Hematopoietic multipotent progenitor cell treated with erythropoietin and hydrocortisone succinate and interleukin-3 and kit ligand, for 6 days (in vitro differentiated cells): Measurements from ENCODE around the gene GPR160.
"Not testable (repeated sequence)": the region's sequence is repeated elsewhere in the genome, so short reads cannot be mapped to it uniquely, and the experiment has no call there.

Experiments
- DNase-seq: peaks from one replicate; pipeline ENCODE4 v3.0.0-alpha.2; 2015

Gene GPR160, protein sequence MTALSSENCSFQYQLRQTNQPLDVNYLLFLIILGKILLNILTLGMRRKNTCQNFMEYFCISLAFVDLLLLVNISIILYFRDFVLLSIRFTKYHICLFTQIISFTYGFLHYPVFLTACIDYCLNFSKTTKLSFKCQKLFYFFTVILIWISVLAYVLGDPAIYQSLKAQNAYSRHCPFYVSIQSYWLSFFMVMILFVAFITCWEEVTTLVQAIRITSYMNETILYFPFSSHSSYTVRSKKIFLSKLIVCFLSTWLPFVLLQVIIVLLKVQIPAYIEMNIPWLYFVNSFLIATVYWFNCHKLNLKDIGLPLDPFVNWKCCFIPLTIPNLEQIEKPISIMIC

DNA sequence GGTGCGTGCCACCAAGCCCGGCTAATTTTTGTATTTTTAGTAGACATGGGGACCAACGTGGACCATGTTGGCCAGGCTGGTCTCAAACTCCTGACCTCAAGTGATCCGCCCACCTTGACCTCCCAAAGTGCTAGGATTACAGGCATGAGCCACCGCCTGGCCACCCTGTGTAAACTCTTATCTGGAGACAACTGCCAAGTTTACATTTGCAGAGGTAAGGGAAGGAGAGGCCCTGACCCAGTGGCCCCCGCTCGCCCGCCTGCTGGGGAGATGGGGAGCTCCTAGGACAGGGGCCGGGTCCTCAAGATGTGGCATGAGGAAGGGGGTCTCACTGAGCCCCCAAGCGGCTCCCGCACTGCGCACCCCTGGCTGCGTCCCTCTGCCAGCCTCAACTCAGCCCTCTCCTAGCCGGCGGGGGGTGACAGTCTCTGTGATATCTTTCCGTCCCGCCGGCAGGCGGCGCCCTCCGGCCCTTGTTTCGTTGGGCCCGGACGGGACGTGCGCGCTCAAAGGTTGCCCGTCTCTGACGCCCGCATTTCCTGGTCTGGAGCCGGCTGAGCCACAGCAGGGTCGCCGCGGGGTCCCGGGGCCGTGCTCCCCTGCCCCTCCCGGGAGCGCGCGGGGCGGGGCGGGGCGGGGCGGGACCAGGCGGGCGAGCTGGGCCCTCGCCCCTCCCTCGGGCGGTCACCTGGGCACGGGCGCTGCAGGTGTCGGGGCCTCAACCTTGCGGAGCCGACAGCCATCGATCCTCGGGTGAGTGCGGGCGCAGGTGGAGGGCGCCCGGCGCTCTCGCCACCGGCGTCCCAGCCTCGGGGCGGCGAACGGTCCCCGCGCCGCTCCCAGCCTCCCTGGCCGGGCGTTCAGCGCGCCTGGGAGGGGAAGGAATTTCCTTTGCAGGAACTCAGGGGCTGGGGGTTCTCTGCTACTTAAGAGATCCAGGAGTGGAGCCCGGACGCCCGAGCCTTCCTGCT is at the start of gene GPR160:
Gene GPR160 (plus strand): TSS at position 533 of the 971 bp plus-strand sequence. CDS start 45,978 bp downstream, outside the sequence.
- DNase-seq: peak; percentile 90

DNA sequence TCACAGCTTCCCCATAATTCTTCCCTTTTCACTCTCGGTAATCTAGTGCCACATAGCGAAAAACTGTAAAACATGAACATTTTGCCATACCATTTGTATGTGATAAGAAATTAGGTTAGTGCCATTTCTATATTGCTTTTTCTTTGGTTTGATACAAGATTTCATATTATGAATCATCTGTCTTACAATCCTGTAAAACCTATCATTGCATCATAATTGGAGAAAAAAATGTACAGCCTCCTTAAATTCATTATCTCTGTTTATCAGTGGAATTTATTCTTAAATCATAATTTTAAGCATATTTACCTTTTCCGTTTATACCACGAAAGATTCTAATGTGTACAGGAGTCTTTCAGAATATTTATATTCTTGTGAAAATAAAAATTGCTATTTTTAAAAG is 47.4 kb upstream of the GPR160 start:
- DNase-seq: no peak

DNA sequence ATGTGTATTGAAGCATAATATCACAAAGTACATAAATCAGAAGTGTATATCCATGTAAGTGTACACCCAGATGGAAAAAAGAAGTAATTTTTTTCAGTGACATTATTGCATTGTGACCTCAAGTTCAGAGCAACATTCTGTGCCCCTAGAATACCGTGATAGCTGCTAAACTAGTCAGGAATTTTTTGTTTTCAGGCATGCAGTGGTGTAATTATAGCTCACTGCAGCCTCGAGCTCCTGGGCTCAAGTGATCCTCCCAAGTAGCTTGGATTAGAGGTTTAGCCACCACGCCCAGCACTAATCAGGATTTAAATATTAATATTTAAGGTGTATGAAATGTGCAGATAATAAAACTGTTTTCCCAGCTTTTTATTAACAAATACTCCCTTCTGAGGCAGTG is 45.6 kb upstream of the GPR160 start:
- no peak for DNase-seq

DNA sequence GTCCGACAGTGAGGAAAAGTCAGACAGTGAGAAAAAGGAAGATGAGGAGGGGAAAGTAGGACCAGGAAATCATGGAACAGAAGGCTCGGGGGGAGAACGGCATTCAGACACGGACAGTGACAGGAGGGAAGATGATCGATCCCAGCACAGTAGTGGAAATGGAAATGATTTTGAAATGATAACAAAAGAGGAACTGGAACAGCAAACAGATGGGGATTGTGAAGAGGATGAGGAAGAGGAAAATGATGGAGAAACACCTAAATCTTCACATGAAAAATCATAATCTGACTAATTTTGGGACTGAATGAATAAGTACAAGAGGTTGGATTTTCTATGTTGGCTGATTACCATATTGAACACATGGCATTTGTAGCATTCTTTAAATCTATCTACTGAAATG is 45.0 kb upstream of the GPR160 start:
- DNase-seq: no peak

DNA sequence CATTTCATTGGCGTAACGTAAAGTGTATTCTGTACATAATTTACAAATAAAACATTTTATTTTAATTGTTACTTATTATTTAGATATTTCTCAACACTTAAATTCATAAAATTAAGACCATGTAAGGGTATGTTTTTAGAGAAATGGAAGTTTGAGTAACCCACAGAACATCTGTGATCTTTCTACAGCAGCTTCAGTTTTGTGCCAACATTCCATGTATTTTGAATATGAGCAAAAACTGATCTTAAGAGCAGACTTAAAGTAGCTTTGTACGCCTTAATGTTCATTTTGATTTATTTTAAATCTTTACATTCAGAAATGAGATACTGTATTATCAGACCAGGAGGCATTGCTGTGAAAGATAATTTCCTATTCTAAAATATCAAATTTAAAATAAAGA is 44.0 kb upstream of the GPR160 start:
- DNase-seq: no peak

DNA sequence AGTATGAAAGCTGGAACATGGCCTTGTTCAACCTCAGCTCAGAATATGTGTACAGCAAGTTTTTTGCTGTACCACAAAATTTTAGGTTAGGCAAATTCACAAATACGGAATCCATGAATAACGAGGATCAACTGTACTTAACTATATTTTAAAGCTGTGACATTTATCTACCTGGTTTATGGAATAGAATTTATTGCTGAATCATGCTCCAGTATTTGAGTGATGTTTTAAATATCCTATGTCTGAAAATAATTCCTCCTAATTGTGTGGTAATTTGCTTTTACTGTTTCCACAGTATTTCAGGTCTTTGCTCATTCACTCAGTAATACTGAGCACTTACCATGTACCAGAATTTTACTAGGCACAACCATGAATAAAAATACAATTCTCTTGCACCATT is 41.7 kb upstream of the GPR160 start:
- DNase-seq: no peak

DNA sequence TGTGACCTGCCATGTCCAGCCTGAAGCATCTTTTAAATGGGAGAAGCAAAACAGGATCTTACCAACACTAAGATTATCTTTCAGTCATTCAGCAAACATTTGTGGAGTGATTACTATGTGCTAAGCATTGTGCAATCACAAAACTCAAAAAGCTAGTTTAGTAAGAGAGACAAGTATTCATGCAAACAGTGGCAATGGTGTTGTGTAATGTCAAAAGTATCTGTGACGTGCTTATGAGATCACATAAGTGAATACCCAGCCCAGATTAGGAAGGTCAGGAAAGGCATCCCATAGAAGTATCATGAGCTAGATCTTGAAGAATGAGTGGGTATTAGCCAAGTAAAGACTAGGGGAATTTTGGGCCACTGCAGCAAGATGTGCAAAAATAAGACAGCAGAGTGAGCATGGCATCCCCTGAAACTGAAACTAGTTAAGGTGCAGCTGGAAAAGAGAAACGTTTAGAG is 39.1 kb upstream of the GPR160 start:
- DNase-seq: no peak

DNA sequence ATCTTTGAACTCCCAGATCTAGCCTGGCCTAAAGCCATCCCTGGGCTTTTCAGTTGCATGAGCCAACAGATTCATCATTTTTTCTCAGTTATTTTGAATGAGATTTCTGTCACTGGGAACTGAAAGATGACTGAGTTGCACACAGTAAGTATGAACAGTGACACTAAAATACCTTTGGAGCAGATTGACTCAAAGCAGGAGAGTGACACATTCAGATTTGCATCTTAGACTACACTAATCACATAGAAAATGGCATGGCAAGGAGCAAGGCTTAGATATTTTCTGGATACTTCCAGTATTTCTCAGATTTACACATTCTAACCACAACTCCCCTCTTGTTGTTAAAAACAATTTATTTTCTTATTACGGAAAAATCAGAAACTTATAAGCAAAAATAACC is 38.4 kb upstream of the GPR160 start:
- no peak for DNase-seq

DNA sequence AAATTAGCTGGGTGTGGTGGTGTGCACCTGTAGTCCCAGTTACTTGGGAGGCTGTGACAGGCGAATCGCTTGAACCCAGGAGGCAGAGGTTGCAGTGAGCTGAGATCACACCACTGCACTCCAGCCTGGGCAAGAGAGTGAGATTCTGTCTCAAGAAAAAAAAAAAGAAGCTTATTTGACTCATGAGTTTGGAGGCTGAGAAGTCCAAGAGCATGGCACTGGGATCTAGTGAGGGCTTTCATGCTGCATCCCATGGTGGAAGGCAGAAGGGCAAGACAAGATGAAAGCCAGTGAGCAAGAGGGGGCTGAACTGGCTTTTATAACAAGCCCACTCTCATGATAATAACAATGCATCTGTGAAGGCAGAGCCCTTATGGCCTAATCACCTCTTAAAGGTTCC is 37.7 kb upstream of the GPR160 start:
- DNase-seq: no peak

DNA sequence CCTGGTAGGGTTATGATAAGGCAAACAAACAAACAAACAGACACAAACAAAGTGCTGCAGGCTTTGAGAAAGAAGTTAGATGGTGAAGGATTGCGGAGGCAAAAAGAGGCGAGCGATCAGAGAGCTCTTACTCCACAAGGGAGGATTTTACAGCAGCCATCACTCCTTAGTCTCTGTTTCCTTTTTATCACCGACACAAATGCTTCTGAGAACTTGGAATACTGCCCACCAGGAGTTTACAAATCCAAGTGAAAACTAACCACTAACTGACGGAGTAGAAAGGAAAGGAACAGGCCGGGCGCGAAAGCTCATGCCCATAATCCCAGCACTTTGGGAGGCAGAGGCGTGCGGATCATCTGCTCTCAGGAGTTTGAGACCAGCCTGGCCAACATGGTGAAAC is 35.6 kb upstream of the GPR160 start:
- DNase-seq: no peak

DNA sequence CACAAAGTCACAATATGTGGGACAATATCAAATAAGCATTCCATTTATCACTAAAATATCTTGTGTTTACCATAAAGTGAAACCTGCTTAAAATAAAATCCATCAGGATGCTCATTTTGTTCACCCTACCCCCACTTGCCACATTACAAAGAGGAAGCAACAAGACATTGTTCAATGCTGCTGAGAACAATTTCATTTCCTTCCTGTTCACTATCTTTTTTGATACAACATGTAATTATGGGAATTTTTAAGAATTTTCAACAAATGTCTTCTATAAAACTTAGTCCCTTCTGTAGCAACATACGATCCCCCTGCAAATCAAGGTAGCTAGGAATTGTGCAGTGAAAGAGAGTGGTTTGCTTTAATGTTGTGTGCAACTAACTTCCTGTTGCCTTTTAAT is 34.9 kb upstream of the GPR160 start:
- peak; percentile 32 for DNase-seq

DNA sequence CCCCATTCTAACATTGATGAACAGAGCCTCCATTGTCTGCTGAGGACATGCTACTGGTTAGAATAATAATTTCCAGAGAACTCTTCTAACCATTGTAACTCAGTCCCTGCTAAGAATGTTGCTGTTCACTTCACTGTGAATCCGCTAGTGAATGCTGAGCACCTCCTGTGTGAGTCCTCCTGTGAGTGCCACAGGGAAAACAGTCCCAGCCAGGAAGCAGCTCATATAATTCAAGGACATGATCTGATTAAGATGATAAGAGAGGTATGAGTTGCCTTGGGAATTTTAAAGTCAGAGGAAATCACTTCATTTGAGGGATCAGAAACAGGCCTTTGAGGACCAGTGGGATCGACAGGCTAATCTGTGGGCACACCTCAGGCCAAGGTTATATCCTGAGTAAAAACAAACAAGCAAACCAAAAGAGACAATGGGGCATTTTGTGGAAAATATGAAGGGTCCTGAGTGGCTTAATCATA is 33.9 kb upstream of the GPR160 start:
- no peak for DNase-seq

DNA sequence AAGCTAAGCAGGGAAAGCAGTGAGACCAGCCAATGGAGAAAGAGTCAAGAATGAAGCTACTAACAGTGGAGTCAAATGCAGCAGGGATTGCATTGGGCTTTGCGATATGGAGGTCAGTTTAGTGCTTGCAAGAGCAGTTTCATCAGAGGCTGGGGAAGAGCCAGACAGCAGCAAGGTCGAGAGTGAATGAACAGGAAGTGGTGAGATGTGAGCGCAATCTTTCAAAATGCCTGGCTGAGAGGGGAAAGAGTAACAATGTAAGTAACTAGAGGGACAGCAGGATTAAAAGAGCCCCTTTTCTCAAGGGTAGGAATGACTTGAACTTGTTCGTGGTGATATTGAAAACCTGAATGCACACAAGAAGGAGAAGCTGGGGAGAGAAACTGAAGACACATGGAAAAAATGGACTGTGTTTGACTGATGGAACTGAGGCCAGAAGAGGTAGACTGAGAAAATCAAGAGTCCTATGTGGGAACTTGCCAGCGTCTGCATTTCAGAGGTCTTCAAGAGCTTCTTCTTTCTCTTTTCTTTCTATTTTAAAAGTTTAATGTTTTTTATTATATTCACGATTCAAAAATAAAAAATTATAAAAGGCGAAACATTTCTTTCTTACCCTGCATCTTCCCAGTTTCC is 30.6 kb upstream of the GPR160 start:
- DNase-seq: peak; percentile 72

DNA sequence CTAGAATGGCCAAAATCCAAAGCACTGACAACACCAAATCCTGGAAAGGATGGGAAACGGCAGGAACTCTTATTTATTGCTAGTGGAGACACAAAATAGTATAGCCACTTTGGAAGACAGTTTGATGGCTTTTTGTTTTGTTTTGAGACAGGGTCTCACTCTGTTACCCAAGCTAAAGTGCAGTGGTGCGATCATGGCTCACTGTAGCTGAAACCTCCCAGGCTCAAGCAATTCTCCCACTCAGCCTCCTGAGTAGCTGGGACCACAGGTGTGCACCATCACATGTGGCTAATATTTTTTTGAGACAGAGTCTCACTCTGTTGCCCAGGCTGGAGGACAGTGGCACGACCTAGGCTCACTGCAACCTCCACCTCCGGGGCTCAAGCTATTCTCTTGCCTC is 27.3 kb upstream of the GPR160 start:
- DNase-seq: no peak

DNA sequence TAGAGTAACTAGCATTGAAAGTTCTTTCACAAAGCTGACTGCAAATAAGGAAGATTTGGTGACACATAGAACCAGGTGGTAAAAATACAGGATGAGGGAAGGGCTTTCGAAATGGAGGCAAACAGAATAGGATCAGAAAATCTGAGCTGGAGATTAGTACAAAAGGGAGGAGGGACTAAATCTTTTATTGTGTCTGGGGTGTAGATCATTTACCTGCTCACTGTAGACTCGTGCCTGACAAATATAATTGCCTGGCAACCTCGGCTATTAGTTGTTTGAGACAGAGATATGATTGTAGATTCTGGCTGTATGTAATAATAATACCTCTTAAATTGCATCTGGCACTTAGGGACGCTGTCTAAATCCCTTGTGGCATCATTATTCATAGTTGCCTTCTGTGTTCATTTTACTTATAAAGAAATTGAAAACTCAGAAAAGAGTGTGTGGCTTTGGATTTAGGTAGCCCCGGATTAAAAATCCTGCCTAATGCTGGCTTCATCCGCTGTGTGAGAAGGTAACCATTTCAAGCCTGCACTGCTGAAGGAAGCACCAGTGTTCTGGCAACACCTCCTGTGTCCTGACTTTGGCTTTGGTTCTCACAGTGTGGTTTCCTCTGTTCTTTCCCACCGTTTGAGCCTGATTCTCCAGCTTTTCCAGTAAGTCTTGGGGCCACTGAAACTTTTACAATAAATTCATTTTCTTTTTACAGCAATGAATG is 25.0 kb upstream of the GPR160 start:
- DNase-seq: no peak

DNA sequence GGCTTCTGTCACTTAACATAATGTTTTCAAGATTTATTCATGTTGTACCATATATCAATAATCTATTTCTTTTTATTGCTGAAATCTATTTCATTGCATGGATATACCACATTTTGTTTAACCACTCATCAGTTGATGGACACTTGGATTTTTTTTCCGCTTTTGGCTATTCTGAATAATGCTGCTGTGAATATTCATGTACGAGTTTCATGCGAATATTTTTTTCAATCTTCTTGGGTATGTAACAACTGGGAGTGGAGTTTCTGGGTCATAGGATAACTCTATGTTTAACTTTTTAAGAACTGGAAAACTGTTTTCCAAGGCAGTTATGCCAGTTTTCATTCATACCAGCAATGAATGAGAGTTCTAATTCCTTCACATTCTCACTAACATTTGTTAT is 21.7 kb upstream of the GPR160 start:
- DNase-seq: no peak

DNA sequence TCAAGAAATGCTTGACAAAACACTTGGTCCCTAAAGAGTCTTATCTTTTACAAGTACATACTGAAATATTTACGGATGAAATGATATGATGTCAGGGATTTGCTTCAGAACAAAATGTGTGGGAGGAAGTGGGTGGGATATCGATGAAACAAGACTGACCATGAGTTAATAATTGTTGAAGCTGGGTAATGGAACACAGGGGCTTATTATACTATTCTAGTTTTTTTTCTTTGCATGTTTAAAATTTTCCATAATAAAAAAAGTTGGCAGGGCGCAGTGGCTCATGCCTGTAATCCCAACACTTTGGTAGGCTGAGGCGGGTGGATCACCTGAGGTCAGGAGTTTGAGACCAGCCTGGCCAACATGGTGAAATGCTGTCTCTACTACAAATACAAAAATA is 18.5 kb upstream of the GPR160 start:
- DNase-seq: not testable (repeated sequence)

DNA sequence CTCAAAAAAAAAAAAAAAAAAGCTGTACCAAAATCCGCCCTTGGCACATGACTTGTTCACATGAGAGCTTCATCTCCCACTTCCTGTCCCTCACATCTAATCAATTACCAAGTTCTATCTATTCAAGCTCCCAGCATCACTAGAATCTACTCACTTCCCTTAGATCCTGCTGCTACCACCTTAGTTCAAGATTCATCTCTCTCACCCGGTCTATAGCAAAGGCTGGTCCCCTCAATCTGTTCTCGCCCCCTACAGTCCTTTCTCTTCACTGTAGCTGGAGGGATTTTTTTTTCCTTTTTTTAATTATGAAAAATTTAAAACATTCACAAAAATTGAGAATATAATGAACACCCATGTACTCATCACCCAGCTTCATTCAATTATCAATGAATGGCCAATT is 16.7 kb upstream of the GPR160 start:
- DNase-seq: peak; percentile 52

DNA sequence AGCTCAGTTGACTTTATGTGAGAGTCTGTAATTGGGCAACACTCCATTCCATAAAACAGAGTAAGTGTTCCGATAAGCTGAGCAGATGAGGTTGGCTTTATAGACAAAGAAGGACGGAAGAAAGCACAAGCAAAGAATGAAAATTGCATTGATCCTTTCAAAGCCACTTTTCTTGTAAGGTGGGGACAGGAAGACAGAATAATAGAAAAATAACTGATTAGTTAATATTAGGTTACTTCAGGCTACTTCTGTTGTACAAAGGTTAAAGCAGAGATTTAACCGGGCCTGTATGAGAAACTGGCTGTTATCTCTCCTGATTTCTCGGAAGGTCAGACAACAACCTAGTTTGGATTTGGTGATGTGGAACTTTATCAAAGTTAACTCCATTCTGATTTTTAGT is 15.5 kb upstream of the GPR160 start:
- DNase-seq: no peak

DNA sequence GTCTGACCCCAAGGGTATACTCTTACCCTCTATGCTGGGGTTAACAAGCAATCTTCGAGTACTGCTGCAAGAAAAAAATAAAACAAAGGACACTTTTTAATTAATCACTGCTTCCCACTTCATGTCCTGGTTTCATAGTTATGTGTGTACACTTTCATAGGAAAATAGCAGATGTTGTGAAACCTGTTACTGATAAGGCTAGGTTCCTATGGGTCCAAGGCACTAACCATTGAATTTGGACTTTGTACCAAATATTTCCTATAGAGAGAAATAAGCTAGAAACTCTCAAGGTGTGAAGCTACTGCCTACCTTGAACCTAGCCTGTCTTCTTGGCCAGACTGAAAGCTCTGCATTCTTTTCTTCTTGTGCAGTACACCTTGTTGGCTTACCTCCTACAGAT is 14.6 kb upstream of the GPR160 start:
- no peak for DNase-seq

DNA sequence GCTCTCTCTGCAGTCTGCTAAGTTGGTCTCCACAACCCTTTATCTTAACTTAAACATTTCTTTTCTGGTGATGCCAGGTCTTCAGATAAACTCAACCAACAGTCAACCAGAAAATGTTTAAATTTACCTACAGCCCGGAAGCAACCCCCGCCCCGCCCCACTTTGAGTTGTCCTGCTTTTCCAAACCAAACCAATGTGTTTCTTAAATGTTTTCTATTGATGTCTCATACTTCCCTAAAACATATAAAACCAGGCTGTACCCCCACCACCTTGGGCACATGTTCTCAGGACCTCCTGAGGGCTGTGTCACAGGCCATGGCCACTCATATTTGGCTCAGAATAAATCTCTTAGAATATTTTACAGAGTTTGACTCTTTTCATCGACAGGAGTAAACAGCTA is 13.2 kb upstream of the GPR160 start:
- DNase-seq: no peak

DNA sequence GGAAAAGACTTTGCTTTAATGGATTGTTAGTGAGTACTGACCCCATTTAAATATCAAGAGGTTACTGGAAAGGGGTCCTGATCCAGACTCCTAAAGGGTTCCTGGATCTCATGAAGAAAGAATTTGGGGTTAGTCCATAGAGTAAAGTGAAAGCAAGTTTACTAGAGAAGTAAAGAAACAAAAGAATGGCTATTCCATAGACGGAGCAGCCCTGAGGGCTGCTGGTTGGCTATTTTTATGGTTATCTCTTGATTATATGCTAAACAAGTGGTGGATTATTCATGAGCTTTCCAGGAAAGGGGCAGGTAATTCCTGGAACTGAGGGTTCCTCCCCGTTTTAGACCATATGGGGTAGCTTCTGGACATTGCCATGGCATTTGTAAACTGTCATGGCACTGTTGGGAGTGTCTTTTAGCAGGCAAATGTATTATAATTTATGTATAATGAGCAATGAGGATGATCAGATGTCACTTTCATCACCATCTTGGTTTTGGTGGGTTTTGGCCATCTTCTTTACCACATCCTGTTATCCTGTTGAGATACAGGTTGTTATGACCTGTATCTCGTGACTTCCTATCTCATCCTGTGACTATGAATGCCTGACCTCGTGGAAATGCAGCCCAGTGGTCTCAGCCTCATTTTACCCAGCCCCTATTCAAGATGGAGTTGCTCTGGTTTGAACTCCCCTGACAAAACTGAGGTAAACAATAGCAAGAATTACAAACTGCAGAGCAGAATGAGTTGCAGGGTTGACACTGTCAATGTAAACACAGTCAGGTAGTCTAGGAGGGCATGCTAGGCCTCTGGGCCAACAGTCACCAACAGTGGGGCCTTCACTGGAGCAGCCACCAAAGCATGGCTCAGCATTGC is 10.3 kb upstream of the GPR160 start:
- no peak for DNase-seq
